ENCODE results near the gene DOCK9.
A peak's percentile ranks its signal among the peaks of the same experiment; 100 is the strongest.

DOCK9 gene

DNA sequence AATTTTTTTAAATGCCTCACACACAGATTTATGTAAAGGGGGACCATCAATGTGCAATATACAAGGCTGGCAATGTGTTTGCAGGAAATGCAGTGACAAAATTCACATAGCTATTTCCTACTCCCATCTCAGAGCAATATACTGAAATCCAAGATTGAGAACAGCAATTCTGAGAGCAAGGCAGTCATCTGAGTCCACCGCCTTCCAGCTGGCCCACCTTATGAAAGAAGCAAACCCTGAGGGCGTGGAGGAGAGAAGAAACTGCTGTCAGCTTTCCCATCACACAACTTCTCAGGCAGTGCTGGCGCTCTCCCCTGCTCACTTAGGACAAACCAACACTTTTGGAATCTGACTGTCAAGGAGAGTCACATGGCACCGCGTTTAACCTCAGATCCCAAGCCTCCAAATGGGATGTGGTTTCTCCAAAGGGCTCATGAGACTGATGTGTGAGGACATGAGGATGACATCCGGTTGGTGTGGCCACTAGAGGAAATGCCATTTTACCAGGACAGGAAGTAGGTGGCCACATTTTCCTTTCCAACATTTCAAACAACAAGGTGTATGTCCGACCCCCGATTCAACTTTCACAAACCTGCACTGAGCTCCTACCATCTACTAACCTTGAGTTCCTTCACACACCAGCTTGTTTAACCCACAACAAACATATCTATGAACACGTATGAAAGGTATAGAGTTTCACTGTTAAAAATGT lies 3.7 kb upstream of the DOCK9 start:
- no peak for TF ChIP-seq NFIC (IDR thresholded peaks at IDR 0.05)
- no peak for TF ChIP-seq TAF1 (IDR thresholded peaks at IDR 0.05; ENCODE audit: low read depth)
- no peak for TF ChIP-seq CREB1 (IDR thresholded peaks at IDR 0.05; ENCODE audit: low read depth)
- TF ChIP-seq, protein P1, sequence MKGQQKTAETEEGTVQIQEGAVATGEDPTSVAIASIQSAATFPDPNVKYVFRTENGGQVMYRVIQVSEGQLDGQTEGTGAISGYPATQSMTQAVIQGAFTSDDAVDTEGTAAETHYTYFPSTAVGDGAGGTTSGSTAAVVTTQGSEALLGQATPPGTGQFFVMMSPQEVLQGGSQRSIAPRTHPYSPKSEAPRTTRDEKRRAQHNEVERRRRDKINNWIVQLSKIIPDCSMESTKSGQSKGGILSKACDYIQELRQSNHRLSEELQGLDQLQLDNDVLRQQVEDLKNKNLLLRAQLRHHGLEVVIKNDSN (IDR thresholded peaks at IDR 0.05): no peak
- TF ChIP-seq, protein P2, sequence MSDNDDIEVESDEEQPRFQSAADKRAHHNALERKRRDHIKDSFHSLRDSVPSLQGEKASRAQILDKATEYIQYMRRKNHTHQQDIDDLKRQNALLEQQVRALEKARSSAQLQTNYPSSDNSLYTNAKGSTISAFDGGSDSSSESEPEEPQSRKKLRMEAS (IDR thresholded peaks at IDR 0.05): no peak
- TF ChIP-seq CEBPB (IDR thresholded peaks at IDR 0.05): no peak
- TF ChIP-seq EP300 (IDR thresholded peaks at IDR 0.05; ENCODE audit: borderline replicate concordance): no peak
- TF ChIP-seq, protein P3, sequence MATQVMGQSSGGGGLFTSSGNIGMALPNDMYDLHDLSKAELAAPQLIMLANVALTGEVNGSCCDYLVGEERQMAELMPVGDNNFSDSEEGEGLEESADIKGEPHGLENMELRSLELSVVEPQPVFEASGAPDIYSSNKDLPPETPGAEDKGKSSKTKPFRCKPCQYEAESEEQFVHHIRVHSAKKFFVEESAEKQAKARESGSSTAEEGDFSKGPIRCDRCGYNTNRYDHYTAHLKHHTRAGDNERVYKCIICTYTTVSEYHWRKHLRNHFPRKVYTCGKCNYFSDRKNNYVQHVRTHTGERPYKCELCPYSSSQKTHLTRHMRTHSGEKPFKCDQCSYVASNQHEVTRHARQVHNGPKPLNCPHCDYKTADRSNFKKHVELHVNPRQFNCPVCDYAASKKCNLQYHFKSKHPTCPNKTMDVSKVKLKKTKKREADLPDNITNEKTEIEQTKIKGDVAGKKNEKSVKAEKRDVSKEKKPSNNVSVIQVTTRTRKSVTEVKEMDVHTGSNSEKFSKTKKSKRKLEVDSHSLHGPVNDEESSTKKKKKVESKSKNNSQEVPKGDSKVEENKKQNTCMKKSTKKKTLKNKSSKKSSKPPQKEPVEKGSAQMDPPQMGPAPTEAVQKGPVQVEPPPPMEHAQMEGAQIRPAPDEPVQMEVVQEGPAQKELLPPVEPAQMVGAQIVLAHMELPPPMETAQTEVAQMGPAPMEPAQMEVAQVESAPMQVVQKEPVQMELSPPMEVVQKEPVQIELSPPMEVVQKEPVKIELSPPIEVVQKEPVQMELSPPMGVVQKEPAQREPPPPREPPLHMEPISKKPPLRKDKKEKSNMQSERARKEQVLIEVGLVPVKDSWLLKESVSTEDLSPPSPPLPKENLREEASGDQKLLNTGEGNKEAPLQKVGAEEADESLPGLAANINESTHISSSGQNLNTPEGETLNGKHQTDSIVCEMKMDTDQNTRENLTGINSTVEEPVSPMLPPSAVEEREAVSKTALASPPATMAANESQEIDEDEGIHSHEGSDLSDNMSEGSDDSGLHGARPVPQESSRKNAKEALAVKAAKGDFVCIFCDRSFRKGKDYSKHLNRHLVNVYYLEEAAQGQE (IDR thresholded peaks at IDR 0.05; ENCODE audit: low read depth): no peak
- no peak for TF ChIP-seq FOXM1 (IDR thresholded peaks at IDR 0.05; ENCODE audit: borderline replicate concordance, low read depth)
- TF ChIP-seq RAD21 (IDR thresholded peaks at IDR 0.05; ENCODE audit: low read depth): no peak
- TF ChIP-seq ZBTB7A (IDR thresholded peaks at IDR 0.05; ENCODE audit: low read depth): no peak
- no peak for TF ChIP-seq YY1 (IDR thresholded peaks at IDR 0.05; ENCODE audit: low read depth)
- TF ChIP-seq EGR1 (IDR thresholded peaks at IDR 0.05): no peak
- TF ChIP-seq TCF12 (IDR thresholded peaks at IDR 0.05; ENCODE audit: low read depth): no peak

DNA sequence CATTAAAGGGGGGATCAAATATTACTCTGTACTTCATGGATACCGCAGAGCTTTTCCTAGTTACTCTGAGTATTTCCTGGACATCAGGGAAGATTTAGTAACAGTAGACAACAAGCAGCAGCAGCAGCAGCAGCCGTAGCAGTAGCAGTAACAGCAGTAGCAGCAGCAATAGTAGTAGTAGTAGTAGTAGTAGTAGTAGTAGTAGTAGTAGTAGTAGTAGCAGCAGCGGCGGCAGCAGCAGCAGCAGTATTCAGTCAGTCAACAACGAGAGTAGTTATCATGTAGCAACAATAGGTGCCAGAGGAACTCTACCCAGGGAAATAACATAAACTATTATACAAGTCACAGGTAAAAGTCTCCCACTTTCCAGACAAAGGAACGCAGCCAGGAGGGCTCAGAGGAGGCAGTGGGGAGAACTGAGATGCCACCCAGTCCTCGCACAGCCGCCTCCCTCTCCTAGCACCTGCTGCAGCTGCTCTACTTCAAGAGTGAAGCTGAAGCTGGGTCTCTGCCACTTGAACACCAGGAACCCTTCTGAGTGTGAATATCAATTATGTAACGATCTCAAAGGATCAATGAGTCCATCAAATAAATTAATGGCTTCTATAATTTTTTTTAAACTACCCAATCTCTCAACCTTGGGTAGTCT lies 1.3 kb upstream of the DOCK9 start:
- TF ChIP-seq FOXM1 (IDR thresholded peaks at IDR 0.05; ENCODE audit: borderline replicate concordance, low read depth) (no peak), TCF12 (IDR thresholded peaks at IDR 0.05; ENCODE audit: low read depth) (no peak), ZBTB7A (IDR thresholded peaks at IDR 0.05; ENCODE audit: low read depth) (no peak), NFIC (IDR thresholded peaks at IDR 0.05) (no peak), YY1 (IDR thresholded peaks at IDR 0.05; ENCODE audit: low read depth) (no peak), CREB1 (IDR thresholded peaks at IDR 0.05; ENCODE audit: low read depth) (no peak)
- TF ChIP-seq, protein P2 (IDR thresholded peaks at IDR 0.05): no peak
- TF ChIP-seq, protein P3 (IDR thresholded peaks at IDR 0.05; ENCODE audit: low read depth): no peak
- TF ChIP-seq, protein P1 (IDR thresholded peaks at IDR 0.05): no peak

DNA sequence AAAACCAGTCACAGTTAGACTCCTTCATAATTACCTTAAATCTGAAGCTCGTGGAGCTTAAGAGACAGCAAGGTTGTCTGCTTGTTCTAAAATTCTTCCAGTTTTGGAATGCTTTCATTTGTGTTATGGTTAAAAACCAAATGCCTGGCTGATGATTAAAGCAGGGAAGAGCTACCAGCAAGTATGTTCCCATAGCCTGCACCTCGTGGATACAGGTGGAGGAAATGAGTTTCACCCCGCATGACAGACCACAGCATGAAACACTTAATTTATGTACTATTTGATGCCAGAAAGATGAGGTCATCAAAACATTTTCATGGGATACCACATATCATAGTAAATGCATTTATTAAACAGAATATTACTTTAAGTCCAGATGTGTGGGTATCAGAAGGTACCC lies 416 bp upstream of the DOCK9 start:
- peak; percentile 90 for TF ChIP-seq TCF12 (IDR thresholded peaks at IDR 0.05; ENCODE audit: low read depth)
- TF ChIP-seq NFIC (IDR thresholded peaks at IDR 0.05): peak; percentile 76
- peak; percentile 79; the same call in 1 of the 2 replicates for TF ChIP-seq EP300 (IDR thresholded peaks at IDR 0.05; ENCODE audit: borderline replicate concordance)
- TF ChIP-seq CREB1 (IDR thresholded peaks at IDR 0.05; ENCODE audit: low read depth): no peak
- no peak; the same call in 1 of the 2 replicates for TF ChIP-seq FOXM1 (IDR thresholded peaks at IDR 0.05; ENCODE audit: borderline replicate concordance, low read depth)
- TF ChIP-seq CEBPB (IDR thresholded peaks at IDR 0.05): no peak
- TF ChIP-seq TEAD4 (IDR thresholded peaks at IDR 0.05): peak; percentile 87
- TF ChIP-seq, protein P2 (IDR thresholded peaks at IDR 0.05): peak; percentile 73
- TF ChIP-seq TAF1 (IDR thresholded peaks at IDR 0.05; ENCODE audit: low read depth): no peak
- no peak for TF ChIP-seq EGR1 (IDR thresholded peaks at IDR 0.05)
- TF ChIP-seq, protein P1 (IDR thresholded peaks at IDR 0.05): no peak
- no peak for TF ChIP-seq YY1 (IDR thresholded peaks at IDR 0.05; ENCODE audit: low read depth)
- no peak for TF ChIP-seq ZBTB7A (IDR thresholded peaks at IDR 0.05; ENCODE audit: low read depth)
- TF ChIP-seq, protein P3 (IDR thresholded peaks at IDR 0.05; ENCODE audit: low read depth): no peak
- 0 out of 2 replicates have a peak, but pooled peaks have one; percentile 6 for TF ChIP-seq RAD21 (IDR thresholded peaks at IDR 0.05; ENCODE audit: low read depth)
